ENCODE results near the gene SART1.
A peak's percentile ranks its signal among the peaks of the same experiment; 100 is the strongest.

Gene SART1

DNA sequence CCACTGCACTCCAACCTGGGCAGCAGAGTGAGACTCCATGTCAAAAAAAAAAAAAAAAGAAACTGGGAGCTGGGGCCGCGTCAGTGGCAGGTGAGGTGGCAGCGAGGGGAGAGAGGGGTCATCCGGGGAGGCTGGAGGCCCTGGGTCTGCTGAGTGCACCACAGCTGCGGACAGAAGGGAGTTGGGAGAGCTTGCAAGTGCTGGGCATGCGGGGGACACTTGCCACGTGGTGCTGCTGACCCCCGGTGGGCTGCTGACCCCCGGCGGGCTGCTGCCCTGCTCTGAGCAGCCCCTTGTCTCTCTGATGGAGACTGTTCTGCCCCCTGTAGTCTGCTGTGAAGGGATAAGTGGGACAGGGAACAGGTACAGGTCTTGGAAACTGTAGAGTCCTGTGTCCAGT lies 39.7 kb upstream of the SART1 start:
- TF ChIP-seq SUZ12 (IDR thresholded peaks at IDR 0.05; ENCODE audit: extremely low read depth, insufficient read depth, insufficient read length): no peak
- no peak for DNase-seq (ENCODE audit: low read depth, low spot score)
- Histone ChIP-seq H3K9ac (ENCODE audit: insufficient read length, low read depth) (no peak overlapping the region), H3K36me3 (ENCODE audit: insufficient read depth, insufficient read length, low read length) (peaks cover 58% of the 10 kb centered on the region), H3K4me1 (ENCODE audit: insufficient read depth, insufficient read length) (peaks cover 25% of the 10 kb centered on the region), H3K9me3 (ENCODE audit: insufficient read depth, low read length) (no peaks in the 10 kb centered on the region), H3K27me3 (ENCODE audit: insufficient read depth, insufficient read length) (peaks cover 6% of the 10 kb centered on the region), H3K4me3 (ENCODE audit: insufficient read length, low read depth) (no peak overlapping the region)

DNA sequence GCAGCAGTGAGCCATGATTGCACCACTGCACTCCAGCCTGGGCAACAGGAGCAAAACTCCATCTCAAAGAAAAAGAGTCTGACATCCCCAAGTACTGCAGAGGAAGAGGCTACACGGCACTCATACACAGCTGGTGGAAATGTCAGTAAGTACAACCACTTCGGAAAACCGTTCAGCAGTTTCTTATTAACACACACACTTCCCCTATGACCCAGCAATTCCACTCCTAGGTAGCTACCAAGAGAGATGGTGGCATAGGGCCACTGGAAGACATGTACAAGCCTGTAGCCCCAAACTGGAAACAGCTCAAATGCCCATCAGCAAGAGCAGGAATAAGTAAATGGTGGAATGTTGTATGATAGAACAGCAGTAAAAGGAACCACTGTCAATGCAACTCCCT lies 39.0 kb upstream of the SART1 start:
- peaks cover 6% of the 10 kb centered on the region for H3K27me3 ChIP-seq (ENCODE audit: insufficient read depth, insufficient read length)
- DNase-seq (ENCODE audit: low read depth, low spot score): no peak
- peaks cover 51% of the 10 kb centered on the region for H3K36me3 ChIP-seq (ENCODE audit: insufficient read depth, insufficient read length, low read length)

GRCh38 chr11:65925397-65925796 lies 36.1 kb upstream of the SART1 start:
- Histone ChIP-seq H3K4me3 (ENCODE audit: insufficient read length, low read depth) (no peak overlapping the region), H3K9ac (ENCODE audit: insufficient read length, low read depth) (no peak overlapping the region), H3K27me3 (ENCODE audit: insufficient read depth, insufficient read length) (peaks cover 4% of the 10 kb centered on the region), H3K36me3 (ENCODE audit: insufficient read depth, insufficient read length, low read length) (peaks cover 41% of the 10 kb centered on the region), H3K9me3 (ENCODE audit: insufficient read depth, low read length) (no peaks in the 10 kb centered on the region), H3K4me1 (ENCODE audit: insufficient read depth, insufficient read length) (peaks cover 17% of the 10 kb centered on the region)
- DNase-seq (ENCODE audit: low read depth, low spot score): no peak
- TF ChIP-seq ZNF274 (IDR thresholded peaks at IDR 0.05; ENCODE audit: low read depth, low read length) (no peak), SUZ12 (IDR thresholded peaks at IDR 0.05; ENCODE audit: extremely low read depth, insufficient read depth, insufficient read length) (no peak), YY1 (IDR thresholded peaks at IDR 0.05; ENCODE audit: insufficient read depth, insufficient read length) (no peak)

More for the DNA sequence above, 39.0 kb upstream of the SART1 start:
- no peak for TF ChIP-seq ZNF274 (IDR thresholded peaks at IDR 0.05; ENCODE audit: low read depth, low read length)
- TF ChIP-seq YY1 (IDR thresholded peaks at IDR 0.05; ENCODE audit: insufficient read depth, insufficient read length): no peak
- no peak for TF ChIP-seq SUZ12 (IDR thresholded peaks at IDR 0.05; ENCODE audit: extremely low read depth, insufficient read depth, insufficient read length)
- peaks cover 20% of the 10 kb centered on the region for H3K4me1 ChIP-seq (ENCODE audit: insufficient read depth, insufficient read length)
- no peak overlapping the region for H3K4me3 ChIP-seq (ENCODE audit: insufficient read length, low read depth)
- H3K9ac ChIP-seq (ENCODE audit: insufficient read length, low read depth): no peak overlapping the region
- no peaks in the 10 kb centered on the region for H3K9me3 ChIP-seq (ENCODE audit: insufficient read depth, low read length)

DNA sequence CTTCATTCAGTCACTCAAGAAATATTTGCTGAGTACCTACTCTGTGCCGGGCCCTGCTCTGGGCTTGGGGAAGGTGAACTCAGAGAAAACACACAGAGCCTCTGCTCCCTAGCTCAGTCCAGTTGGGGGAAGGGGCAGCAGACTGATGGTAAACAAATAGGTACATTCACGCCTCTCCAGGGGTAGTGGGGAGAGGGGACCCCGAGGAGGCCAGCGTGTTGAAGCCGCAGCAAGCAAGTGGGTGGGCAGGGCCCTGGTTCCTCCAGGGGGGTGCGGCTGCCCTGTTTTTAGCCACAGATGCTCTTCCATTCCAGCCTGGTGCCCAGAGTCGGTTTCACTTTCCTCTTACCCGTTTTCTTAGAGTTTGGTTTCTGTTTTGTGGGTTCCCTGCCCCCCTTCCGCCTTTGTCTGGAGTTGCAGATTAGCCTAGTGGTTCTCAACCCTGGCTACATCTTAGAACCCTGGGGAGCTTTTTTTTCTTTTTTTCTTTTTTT lies 33.6 kb upstream of the SART1 start:
- Histone ChIP-seq H3K27me3 (ENCODE audit: insufficient read depth, insufficient read length) (no peaks in the 10 kb centered on the region), H3K4me3 (ENCODE audit: insufficient read length, low read depth) (no peak overlapping the region), H3K9ac (ENCODE audit: insufficient read length, low read depth) (peak overlapping the region; percentile 33), H3K36me3 (ENCODE audit: insufficient read depth, insufficient read length, low read length) (peaks cover 18% of the 10 kb centered on the region), H3K4me1 (ENCODE audit: insufficient read depth, insufficient read length) (peaks cover 11% of the 10 kb centered on the region), H3K9me3 (ENCODE audit: insufficient read depth, low read length) (no peaks in the 10 kb centered on the region)
- DNase-seq (ENCODE audit: low read depth, low spot score): no peak
- TF ChIP-seq SUZ12 (IDR thresholded peaks at IDR 0.05; ENCODE audit: extremely low read depth, insufficient read depth, insufficient read length) (no peak), ZNF274 (IDR thresholded peaks at IDR 0.05; ENCODE audit: low read depth, low read length) (no peak), YY1 (IDR thresholded peaks at IDR 0.05; ENCODE audit: insufficient read depth, insufficient read length) (no peak)

DNA sequence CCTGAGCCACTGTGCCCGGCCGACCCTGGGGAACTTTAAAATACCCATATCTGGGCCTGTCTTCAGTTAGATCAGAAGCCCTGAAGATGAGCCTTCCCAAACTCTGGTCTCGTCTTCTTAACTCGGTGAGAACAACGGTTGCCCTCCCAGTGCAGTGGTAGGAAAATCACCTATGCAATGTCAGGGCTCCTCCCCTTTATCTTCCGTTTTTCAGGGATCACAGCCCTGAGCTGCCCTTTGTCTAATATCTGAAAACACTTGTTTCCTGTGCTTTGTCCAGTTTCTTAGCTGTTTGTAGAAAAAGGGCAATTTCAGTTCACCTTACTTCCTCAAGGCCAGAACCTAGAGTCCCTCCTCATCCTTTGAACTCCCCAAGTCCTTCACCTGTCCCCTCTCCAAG lies 32.9 kb upstream of the SART1 start:
- H3K9me3 ChIP-seq (ENCODE audit: insufficient read depth, low read length): no peaks in the 10 kb centered on the region
- H3K27me3 ChIP-seq (ENCODE audit: insufficient read depth, insufficient read length): no peaks in the 10 kb centered on the region
- TF ChIP-seq ZNF274 (IDR thresholded peaks at IDR 0.05; ENCODE audit: low read depth, low read length) (no peak), SUZ12 (IDR thresholded peaks at IDR 0.05; ENCODE audit: extremely low read depth, insufficient read depth, insufficient read length) (no peak), YY1 (IDR thresholded peaks at IDR 0.05; ENCODE audit: insufficient read depth, insufficient read length) (no peak)
- DNase-seq (ENCODE audit: low read depth, low spot score): no peak
- H3K36me3 ChIP-seq (ENCODE audit: insufficient read depth, insufficient read length, low read length): peaks cover 12% of the 10 kb centered on the region
- H3K9ac ChIP-seq (ENCODE audit: insufficient read length, low read depth): no peak overlapping the region
- peaks cover 11% of the 10 kb centered on the region for H3K4me1 ChIP-seq (ENCODE audit: insufficient read depth, insufficient read length)
- H3K4me3 ChIP-seq (ENCODE audit: insufficient read length, low read depth): no peak overlapping the region

GRCh38 chr11:65931773-65932557 lies 29.6 kb upstream of the SART1 start:
- TF ChIP-seq SUZ12 (IDR thresholded peaks at IDR 0.05; ENCODE audit: extremely low read depth, insufficient read depth, insufficient read length) (no peak), ZNF274 (IDR thresholded peaks at IDR 0.05; ENCODE audit: low read depth, low read length) (no peak)
- no peaks in the 10 kb centered on the region for H3K27me3 ChIP-seq (ENCODE audit: insufficient read depth, insufficient read length)
- no peak for DNase-seq (ENCODE audit: low read depth, low spot score)
- no peaks in the 10 kb centered on the region for H3K9me3 ChIP-seq (ENCODE audit: insufficient read depth, low read length)
- peaks cover 7% of the 10 kb centered on the region for H3K4me1 ChIP-seq (ENCODE audit: insufficient read depth, insufficient read length)
- no peak overlapping the region for H3K9ac ChIP-seq (ENCODE audit: insufficient read length, low read depth)
- H3K36me3 ChIP-seq (ENCODE audit: insufficient read depth, insufficient read length, low read length): no peaks in the 10 kb centered on the region
- H3K4me3 ChIP-seq (ENCODE audit: insufficient read length, low read depth): no peak overlapping the region

GRCh38 chr11:65932558-65932919 lies 29.0 kb upstream of the SART1 start:
- Histone ChIP-seq H3K4me3 (ENCODE audit: insufficient read length, low read depth) (no peak overlapping the region), H3K4me1 (ENCODE audit: insufficient read depth, insufficient read length) (peaks cover 5% of the 10 kb centered on the region), H3K9me3 (ENCODE audit: insufficient read depth, low read length) (no peaks in the 10 kb centered on the region), H3K36me3 (ENCODE audit: insufficient read depth, insufficient read length, low read length) (no peaks in the 10 kb centered on the region), H3K27me3 (ENCODE audit: insufficient read depth, insufficient read length) (no peaks in the 10 kb centered on the region), H3K9ac (ENCODE audit: insufficient read length, low read depth) (no peak overlapping the region)
- TF ChIP-seq ZNF274 (IDR thresholded peaks at IDR 0.05; ENCODE audit: low read depth, low read length) (no peak), SUZ12 (IDR thresholded peaks at IDR 0.05; ENCODE audit: extremely low read depth, insufficient read depth, insufficient read length) (no peak), YY1 (IDR thresholded peaks at IDR 0.05; ENCODE audit: insufficient read depth, insufficient read length) (no peak)
- DNase-seq (ENCODE audit: low read depth, low spot score): no peak

Data from NT2/D1 (cell line).